SH-SY5Y (cell line): ENCODE data around the gene PLCD4.
A peak's percentile ranks its signal among the peaks of the same experiment; 100 is the strongest.

ENCODE experiments used
- GATA2 ChIP-seq: IDR thresholded peaks from 2 replicates; pipeline ENCODE4 v1.6.1; 2011; ENCODE audit warnings: mild to moderate bottlenecking, low read depth, low read length
- GATA3 ChIP-seq: IDR thresholded peaks from 2 replicates; pipeline ENCODE4 v1.6.1; 2011; ENCODE audit warnings: low read depth, mild to moderate bottlenecking, low read length, moderate library complexity

PLCD4 gene

DNA sequence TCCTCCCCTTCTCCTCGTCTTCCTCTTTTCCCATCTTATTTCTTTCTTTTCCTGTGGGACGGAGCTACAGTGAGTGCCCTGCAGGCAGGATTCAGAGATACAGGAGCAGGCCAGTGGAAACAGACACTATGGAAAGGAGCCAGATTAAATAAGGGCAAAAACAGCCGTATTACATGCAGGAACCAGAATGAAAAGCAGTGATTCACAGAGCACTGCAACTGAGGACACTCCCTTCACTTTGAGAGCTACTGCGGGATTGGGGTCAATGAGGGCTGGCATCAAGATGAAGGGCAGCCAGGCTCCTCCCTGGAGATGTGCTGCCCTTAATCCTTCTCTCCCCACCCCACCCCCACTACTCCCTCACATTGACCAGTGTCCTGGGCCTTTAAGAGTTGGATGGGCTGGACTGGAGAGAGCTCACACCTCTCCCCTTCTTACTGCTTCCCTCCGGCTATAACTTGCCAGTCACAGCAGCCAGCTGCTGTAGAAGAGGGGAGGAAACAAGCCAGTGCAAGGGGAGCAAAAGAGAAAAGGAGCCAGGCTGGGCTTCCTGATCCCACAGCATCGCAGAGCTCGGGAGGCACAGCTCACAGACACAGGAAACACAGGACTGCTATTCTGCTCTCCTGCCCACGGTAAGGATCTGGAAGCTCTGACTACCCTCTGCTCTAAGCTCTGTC, at the start of gene PLCD4:
TSS of gene PLCD4 (plus strand) at position 464 of the 680 bp plus-strand sequence. CDS start 7,841 bp downstream, outside the sequence.
- TF ChIP-seq GATA3 (no peak), GATA2 (peak; percentile 65)

DNA sequence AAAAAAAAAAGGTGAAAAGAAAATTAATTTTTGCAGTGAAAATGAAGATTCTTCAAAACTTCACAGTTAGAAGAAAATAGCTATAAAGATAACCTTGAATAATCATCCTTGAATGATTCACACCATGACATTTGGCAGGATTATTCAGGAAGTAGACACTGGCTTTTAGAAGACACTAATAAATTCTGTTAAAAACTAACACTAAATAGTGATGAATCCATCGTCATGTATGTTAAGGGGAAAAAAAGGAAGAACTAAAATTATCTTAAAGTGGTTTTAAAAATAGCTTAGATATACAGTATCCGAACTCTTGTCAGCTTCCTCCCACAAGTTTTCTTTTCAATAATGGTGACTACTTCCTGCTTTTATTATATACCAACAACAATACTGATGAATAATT, 49.8 kb upstream of the PLCD4 start:
- no peak for TF ChIP-seq GATA3
- no peak for TF ChIP-seq GATA2

DNA sequence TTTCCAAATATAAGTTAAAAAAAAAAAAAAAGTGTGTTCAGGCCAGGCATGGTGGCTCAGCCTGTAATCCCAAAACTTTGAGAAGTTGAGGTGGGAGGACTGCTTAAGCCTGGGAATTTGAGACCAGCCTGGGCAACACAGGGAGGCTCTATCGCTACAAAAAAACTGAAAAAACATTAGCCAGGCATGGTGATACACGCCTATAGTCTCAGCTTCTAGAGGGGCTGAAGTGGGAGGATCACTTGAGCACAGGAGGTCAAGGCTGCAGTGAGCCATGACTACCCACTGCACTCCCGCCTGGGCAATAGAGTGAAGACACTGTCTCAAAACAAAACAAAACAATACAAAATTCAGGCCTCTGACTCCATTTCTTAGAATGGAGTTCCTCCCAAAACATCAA, 48.7 kb upstream of the PLCD4 start:
- TF ChIP-seq GATA3, result no peak

DNA sequence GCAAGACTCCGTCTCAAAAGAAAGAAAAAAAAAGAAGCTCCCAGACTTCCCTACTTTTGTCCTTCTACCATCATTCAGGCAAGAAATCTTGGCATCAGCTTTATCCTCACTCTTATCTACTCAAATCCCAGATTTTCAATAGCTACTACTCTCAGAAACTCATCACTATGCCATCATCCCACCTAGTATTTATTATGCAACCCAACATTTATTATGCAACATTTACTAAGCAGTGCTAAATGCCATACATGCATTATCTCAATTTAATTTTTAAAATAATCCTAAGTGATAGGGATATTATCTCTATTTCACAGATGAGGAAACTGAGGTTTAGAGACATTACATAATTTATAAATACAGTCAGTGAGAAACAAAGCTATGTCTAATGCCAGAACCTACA, 43.6 kb upstream of the PLCD4 start:
- TF ChIP-seq GATA2 (no peak), GATA3 (no peak)

DNA sequence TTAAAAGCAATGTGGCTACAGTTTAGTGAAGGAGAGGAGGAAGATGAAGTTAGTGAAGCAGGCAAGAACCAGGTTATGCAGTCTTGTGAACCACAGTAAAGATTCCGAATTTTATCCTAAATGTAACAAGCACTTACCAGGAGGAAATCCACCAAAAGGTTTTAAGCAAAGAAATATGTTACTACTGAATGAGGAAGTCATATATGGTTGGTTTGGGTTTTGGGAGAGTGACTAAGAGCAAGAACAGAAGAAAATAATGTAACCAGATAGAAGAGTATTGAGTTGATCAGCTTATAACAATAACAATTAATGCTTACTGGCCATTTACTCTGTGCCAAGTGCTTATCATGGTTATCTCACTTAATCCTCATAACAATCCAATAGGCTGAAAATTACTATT, 41.4 kb upstream of the PLCD4 start:
- TF ChIP-seq GATA2 (no peak), GATA3 (no peak)

DNA sequence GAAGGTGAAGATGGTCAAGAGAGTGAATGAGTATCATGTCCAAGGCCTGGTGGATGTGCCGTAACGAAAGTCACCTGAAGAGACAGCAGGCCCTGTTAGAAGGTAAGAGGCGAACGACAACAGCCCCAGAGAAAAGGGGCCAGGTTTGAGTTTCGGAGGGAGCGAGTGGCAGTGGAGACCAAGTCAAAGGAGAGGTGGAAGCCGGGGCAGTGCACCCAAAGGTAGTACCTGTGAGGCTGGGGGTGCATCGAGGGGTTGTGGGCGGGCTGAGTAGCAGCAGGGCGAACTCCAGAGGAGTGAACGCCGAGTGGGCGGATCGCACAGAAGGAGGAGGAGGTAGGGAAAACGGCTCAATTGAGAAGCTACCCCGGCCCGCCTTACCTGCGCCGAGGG, 39.9 kb upstream of the PLCD4 start:
- TF ChIP-seq GATA3, result no peak
- no peak for TF ChIP-seq GATA2

DNA sequence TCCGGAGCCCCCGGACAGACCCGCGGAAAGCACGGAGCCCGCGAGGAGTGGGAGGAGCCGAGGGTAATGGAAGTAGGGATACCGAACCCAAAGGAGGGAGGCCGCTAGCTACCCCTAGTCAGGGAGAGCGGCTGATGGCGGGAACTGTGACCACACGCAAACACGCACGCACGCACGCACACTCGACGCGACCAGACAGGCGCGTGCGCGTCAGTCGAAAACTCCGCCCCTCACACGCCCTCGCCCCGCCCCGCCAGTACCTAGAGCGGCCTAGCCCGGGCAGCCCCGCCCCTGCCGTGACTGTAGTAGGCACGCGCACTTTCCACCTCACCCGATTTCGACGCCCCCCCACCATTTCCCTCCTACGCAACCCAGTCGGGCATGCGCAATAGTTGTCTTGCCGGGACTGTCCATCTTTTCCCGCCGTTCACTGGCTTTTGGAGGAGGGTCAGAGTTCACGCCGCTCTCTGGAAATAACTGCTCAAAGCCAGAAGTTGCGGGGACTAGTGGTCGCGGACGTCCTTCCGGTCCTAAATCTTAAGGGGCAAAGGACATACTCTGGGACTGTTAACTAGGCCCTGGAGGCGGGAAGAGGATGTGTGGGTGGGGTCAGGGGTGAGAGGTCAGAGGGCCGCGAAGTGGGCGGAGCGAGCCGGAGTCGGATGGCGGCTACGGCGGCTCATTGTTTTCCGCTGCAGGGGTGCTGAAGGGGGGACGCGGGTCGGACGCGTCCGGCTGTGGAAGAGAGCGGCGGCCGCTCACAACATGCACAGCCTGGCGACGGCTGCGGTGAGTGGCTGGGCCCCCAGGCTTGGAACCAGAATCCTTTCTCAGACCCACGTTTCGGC, 39.3 kb upstream of the PLCD4 start, which contains the start of the genes CNOT9 and USP37:
TSS of gene CNOT9 (plus strand) at position 650 of the 848 bp plus-strand sequence. CDS start at position 766, 116 bp downstream.
TSS of gene USP37 (minus strand) at position 162 of the 848 bp plus-strand sequence. CDS start 9,698 bp downstream, outside the sequence.
- no peak for TF ChIP-seq GATA2
- no peak for TF ChIP-seq GATA3

DNA sequence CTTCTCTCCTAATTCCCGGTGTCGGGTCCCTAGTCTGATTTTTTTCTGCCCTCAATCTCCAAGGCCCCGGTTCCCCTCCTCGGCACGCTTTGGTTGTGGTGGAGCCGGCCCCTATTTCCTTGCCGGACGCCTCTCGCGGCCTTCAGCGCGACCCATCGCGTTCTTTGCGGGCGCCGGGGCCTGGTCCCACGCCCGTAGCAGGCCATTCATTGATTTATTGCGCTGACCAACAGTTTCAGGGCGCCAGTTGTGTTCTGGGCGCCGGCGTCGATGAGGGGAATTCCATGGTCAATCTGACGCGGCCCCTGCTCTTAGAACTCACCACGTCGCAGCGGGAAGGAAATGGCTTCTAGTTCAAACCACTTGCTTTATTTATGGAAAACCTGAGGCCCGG, 38.7 kb upstream of the PLCD4 start:
- no peak for TF ChIP-seq GATA2

DNA sequence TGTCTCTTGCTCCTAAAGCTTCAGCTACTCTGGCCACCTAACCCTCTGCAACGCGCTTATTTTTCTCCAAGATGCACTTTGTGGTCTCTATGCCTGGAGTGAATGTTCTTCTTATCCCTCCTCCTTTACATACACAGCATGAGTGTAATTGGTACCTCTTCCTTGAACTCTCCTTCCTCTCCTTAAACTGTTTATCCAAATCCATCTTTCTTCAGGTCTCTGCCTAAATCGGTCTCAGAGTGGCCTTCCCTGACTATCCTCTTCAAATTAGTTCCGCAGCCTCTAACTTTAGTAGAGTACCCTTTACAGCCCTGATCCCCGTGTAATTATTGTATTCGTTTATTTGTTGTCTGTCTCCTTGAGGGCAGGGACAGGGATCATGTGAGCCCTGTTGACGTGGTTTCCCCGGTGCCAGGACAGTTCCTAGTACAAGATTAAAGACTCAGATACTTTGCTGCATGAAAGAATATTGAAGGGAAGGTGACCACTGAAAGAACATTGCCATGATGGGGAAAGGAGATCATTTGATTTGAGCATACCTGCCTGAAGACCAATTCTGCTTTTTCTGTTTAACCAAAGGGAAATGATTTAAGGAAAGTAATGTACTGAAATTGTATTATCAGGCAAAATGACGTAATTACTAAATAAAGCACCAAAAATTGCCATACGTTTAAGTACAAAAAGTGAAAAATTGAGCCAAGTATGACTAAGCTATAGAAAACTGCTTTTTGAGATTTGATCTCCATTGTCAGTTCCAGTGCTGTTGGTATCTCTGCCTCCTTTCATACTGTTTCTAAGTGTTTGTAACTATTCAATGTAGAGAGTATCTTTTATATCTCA, 37.8 kb upstream of the PLCD4 start:
- TF ChIP-seq GATA3 (no peak), GATA2 (no peak)

DNA sequence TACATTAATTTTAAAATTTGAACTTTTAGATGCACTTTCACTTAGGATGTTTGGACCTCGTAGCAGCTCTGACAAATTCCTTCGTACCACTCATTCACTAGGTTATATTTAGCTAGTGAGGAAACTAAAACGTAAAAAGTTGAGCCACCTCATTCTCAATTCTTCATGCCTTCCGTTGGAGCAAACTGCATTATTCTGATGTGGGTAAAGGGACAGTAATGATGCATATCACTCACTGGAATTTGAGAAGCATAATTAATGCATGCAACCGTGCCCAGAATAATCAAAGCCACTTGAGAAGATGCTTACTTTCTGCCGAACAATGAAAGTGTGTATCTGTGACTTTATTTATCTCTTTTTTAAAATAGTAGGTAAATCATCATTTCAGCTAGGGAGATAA, 36.8 kb upstream of the PLCD4 start:
- TF ChIP-seq GATA2 (no peak), GATA3 (no peak)

DNA sequence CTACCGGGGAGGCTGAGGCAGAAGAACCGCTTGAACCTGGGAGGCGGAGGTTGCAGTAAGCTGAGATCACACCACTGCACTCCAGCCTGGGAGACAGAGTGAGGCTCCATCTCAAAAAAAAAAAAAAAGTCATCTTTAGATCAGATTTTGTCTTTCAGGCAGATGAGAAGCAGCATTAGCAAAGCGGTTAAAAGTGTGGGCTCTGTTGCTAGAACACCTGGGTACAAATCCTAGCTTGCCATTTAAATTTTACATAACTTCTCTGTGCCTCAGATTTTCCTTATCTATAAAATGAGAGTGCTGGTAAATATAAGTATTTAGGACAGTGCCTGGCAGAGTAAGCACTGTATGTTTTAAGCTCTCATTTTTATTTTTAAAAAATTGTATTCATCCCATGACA, 30.8 kb upstream of the PLCD4 start:
- TF ChIP-seq GATA3, result no peak
- TF ChIP-seq GATA2, result no peak

DNA sequence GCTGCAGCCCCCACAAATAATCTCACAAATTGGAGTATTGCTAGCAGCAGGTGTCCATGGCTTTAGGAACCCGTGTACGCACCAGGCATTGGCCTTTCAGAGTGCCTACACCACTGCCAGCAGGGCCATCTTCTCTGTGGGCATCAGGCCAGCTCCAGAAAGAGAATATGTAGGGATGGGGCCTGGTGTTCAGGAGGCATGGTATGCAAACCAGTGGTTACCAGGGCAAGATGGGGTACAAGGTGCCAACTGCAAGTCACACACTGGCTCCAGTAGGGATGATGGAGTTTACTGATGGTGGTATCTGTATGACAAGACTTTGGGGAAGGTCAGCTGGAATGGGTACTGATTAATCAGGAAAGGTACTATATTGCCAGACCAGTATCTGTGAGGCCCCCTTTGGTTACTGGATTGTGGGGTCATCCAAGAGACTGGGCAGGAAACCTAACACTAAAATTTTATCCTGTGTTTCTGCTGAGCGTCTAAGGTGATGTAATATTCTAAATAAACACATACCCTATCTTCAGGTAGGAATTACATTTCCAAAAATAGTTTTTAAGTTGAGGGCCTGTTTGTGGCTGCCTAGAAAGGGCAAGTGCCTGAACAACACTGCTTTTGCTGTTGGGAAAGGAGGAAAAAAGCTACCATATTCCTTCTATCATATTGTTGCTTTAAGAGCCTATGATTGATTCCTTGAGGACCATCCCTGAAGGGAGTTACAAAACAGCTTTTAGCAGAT, 30.0 kb upstream of the PLCD4 start:
- TF ChIP-seq GATA3, result no peak

DNA sequence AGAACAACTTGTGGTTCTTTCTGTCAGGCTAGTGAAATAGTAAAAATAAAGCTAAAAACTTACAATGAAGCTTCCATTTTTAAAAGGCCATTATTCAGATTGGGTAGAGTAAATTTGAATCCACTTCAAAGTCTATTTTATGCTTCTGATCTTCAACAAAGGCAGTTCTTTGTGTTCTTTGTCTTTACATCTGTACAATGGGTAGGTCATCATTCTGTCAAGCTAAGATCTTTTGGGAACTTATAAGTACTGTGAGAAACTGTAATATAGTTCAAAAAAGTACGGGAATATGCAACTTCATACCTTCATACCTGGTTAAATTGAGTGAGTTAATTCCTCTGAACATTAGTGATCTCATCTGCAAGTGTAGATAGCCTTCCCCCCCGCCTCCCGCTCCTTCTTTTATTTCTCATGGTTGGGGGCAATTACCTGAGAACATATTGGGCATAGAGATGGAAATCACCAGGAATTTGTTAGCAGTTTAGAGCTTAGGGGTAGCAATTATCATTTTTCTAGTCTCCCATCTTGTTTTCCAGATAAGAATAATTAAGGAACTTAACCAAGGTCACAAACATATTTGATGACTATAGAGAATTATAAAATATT, 29.3 kb upstream of the PLCD4 start:
- TF ChIP-seq GATA3, result no peak
- TF ChIP-seq GATA2, result no peak
